ENCODE results near the gene NHLRC4. TPM values are rescaled to one million over a fixed set of nuclear protein-coding genes. Genes with fewer than 3 reads are reported as not detected.

NHLRC4 gene
- total and polyA plus RNA-seq, 2 of the 8 experiments (the other 6 are each of a cell fraction or from before 2014, with no cell fraction given) = 0.60 to 0.76 TPM

GRCh38 chr16:526181-527014, 40.4 kb upstream of the NHLRC4 start:
- H2AFZ ChIP-seq (ENCODE audit: low read length) = no peak overlapping the region
- ChIA-PET POLR2A (ENCODE audit: partially characterized antibody) (interaction anchor here (0.5 to 1.9 kb wide), 24 partner anchors 8 to 298 kb away, joined by 3 to 8 read pairs (median 3); partner anchors contain the start of genes DECR2, MCRIP2, METTL26 and RHOT2), CTCF (ENCODE audit: partially characterized antibody) (interaction anchor here (0.6 to 1.6 kb wide), 9 partner anchors 11 to 293 kb away, joined by 3 to 6 read pairs (median 4); no protein-coding TSS in a partner anchor)
- H2BK12ac ChIP-seq (ENCODE audit: low read depth, low read length) = no peak overlapping the region
- peak overlapping the region; percentile 71 to 82 (median 80) for H3K4me3 ChIP-seq (ENCODE audit: extremely low read depth in 1 of 4, insufficient read depth in 2 of 4, low read depth in 3 of 4, low read length in 4 of 4)
- no peak overlapping the region; the same call in 1 of the 2 replicates for H2BK15ac ChIP-seq (ENCODE audit: low read length)
- TF ChIP-seq ZNF274 (IDR thresholded peaks at IDR 0.05; ENCODE audit: borderline replicate concordance, extremely low read depth, low read length) (no peak), POLR2A (IDR thresholded peaks at IDR 0.05; ENCODE audit: control extremely low read depth in 1 of 2, low read depth in 2 of 2, low read length in 2 of 2) (peak in 1 of 2 experiments; percentile 23; a peak in 1 of 3 replicates), E2F6 (IDR thresholded peaks at IDR 0.05) (peak; percentile 73), JUND (IDR thresholded peaks at IDR 0.05; ENCODE audit: low read length) (no peak), USF2 (IDR thresholded peaks at IDR 0.05; ENCODE audit: low read length) (peak; percentile 2; the same call in 1 of the 2 replicates)
- H3K36me3 ChIP-seq (ENCODE audit: control insufficient read depth in 2 of 4, insufficient read depth in 4 of 4, low read length in 3 of 4) = no peaks in the 10 kb centered on the region
- peaks cover 0 to 25% (median 13%) of the 10 kb centered on the region in 4 experiments; a peak in 5 of 7 replicates for H3K4me1 ChIP-seq (replicated peaks in 1 of 4; ENCODE audit: control insufficient read depth in 3 of 4, insufficient read depth in 4 of 4, low read length in 3 of 4)
- 0 out of 2 replicates have a peak overlapping the region, but pooled peaks have one; percentile 88 for H2BK5ac ChIP-seq (ENCODE audit: low read depth, low read length)
- H4K5ac ChIP-seq (ENCODE audit: insufficient read length, low read depth, low read length) = peak overlapping the region; percentile 51
- peak overlapping the region; percentile 94; the same call in 1 of the 2 replicates for H3K18ac ChIP-seq (ENCODE audit: extremely low read depth, low read length)
- no peaks in the 10 kb centered on the region for H3K27me3 ChIP-seq (replicated peaks in 1 of 4; ENCODE audit: control insufficient read depth in 3 of 4, extremely low read depth in 1 of 4, insufficient read depth in 3 of 4, low read length in 3 of 4)
- H4K20me1 ChIP-seq (replicated peaks in 1 of 2; ENCODE audit: control insufficient read depth in 1 of 2, insufficient read depth in 2 of 2, low read length in 2 of 2) = peaks cover 11 to 34% of the 10 kb centered on the region in 2 experiments
- H3K23me2 ChIP-seq (ENCODE audit: low read depth, low read length) = peaks cover 7% of the 10 kb centered on the region; the same call in 1 of the 2 replicates
- WGBS, 2 experiments (ENCODE audit: extremely low coverage in 1 of 2, insufficient coverage in 1 of 2, insufficient read length in 1 of 2, insufficient replicate concordance in 2 of 2, low coverage in 1 of 2, low lambda C conversion rate in 2 of 2, missing lambda C conversion rate in 1 of 2) = 27% methylated on average over 26 of the region's 26 CpGs; no CpG with 5 or more reads in 1 of the 2 experiments
- no peak for FAIRE-seq
- H3K4me2 ChIP-seq (ENCODE audit: insufficient read depth in 1 of 2, low read depth in 2 of 2, low read length in 2 of 2) = peak overlapping the region; percentile 76 to 89
- H3K9me3 ChIP-seq (ENCODE audit: insufficient read depth in 2 of 2, low read depth in 1 of 2, low read length in 1 of 2) = no peaks in the 10 kb centered on the region
- peak overlapping the region; percentile 23 for H3K56ac ChIP-seq (replicated peaks; ENCODE audit: insufficient read length, low read depth, low read length)
- no peak overlapping the region for H3K23ac ChIP-seq (ENCODE audit: insufficient read length)
- H3K9ac ChIP-seq (replicated peaks in 1 of 4; ENCODE audit: extremely low read depth in 1 of 4, low read depth in 3 of 4, low read length in 3 of 4) = peak overlapping the region; percentile 55 to 85 (median 68)
- H2BK20ac ChIP-seq (ENCODE audit: low read length) = no peak overlapping the region
- H2AK5ac ChIP-seq (ENCODE audit: low read depth, low read length) = no peak overlapping the region
- peak overlapping the region; percentile 72 for H3K4ac ChIP-seq (replicated peaks; ENCODE audit: insufficient read length, low read depth, low read length)
- peak overlapping the region; percentile 92; the same call in 1 of the 2 replicates for H3K27ac ChIP-seq (ENCODE audit: low read depth, low read length)
- peaks cover 9% of the 10 kb centered on the region for H3K79me1 ChIP-seq (ENCODE audit: low read depth, low read length)
- no peak overlapping the region for H3K14ac ChIP-seq (ENCODE audit: insufficient read length)
- peaks cover 6 to 40% of the 10 kb centered on the region in 2 experiments; a peak in 3 of 4 replicates for H3K79me2 ChIP-seq (ENCODE audit: control insufficient read depth in 1 of 2, insufficient read depth in 2 of 2, low read length in 2 of 2)
- no peak overlapping the region for H2BK120ac ChIP-seq (replicated peaks; ENCODE audit: low read depth, low read length)
- H4K91ac ChIP-seq (replicated peaks; ENCODE audit: insufficient read length, low read length) = peak overlapping the region; percentile 19
- H4K8ac ChIP-seq (ENCODE audit: extremely low read depth, insufficient read depth, low read length) = peak overlapping the region; percentile 99; the same call in 1 of the 2 replicates
- no peak for DNase-seq (ENCODE audit: low read depth in 1 of 2, low spot score in 2 of 2)

Data from H1 (cell line).